VCaP (cell line): ENCODE results near the gene CNOT9.
A peak's percentile ranks its signal among the peaks of the same experiment; 100 is the strongest.

Source experiments
- H3K27ac ChIP-seq: fragments of 450-650 bp; 2 replicates; pipeline ENCODE4 v1.5.1; 2017
- TF ChIP-seq, protein P1 (sequence below): fragments of 450-650 bp; conservative IDR thresholded peaks from 2 replicates; pipeline ENCODE4 v1.5.1; 2017; ENCODE audit warnings: mild to moderate bottlenecking, moderate library complexity

Gene CNOT9

DNA sequence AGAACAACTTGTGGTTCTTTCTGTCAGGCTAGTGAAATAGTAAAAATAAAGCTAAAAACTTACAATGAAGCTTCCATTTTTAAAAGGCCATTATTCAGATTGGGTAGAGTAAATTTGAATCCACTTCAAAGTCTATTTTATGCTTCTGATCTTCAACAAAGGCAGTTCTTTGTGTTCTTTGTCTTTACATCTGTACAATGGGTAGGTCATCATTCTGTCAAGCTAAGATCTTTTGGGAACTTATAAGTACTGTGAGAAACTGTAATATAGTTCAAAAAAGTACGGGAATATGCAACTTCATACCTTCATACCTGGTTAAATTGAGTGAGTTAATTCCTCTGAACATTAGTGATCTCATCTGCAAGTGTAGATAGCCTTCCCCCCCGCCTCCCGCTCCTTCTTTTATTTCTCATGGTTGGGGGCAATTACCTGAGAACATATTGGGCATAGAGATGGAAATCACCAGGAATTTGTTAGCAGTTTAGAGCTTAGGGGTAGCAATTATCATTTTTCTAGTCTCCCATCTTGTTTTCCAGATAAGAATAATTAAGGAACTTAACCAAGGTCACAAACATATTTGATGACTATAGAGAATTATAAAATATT lies 9.7 kb downstream of the CNOT9 start:
- no peak overlapping the region for H3K27ac ChIP-seq
- TF ChIP-seq, protein P1, sequence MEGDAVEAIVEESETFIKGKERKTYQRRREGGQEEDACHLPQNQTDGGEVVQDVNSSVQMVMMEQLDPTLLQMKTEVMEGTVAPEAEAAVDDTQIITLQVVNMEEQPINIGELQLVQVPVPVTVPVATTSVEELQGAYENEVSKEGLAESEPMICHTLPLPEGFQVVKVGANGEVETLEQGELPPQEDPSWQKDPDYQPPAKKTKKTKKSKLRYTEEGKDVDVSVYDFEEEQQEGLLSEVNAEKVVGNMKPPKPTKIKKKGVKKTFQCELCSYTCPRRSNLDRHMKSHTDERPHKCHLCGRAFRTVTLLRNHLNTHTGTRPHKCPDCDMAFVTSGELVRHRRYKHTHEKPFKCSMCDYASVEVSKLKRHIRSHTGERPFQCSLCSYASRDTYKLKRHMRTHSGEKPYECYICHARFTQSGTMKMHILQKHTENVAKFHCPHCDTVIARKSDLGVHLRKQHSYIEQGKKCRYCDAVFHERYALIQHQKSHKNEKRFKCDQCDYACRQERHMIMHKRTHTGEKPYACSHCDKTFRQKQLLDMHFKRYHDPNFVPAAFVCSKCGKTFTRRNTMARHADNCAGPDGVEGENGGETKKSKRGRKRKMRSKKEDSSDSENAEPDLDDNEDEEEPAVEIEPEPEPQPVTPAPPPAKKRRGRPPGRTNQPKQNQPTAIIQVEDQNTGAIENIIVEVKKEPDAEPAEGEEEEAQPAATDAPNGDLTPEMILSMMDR = no peak

GRCh38 chr2:218582076-218582475 lies 13.4 kb downstream of the CNOT9 start:
- TF ChIP-seq, protein P1 = no peak
- H3K27ac ChIP-seq = no peak overlapping the region

GRCh38 chr2:218583983-218584850 lies 15.6 kb downstream of the CNOT9 start:
- TF ChIP-seq, protein P1 = 0 out of 2 replicates have a peak, but pooled peaks have one; percentile 18
- no peak overlapping the region for H3K27ac ChIP-seq

- TF ChIP-seq, protein P1 = no peak
- no peak overlapping the region for H3K27ac ChIP-seq
These were observed 16.9 kb downstream of the CNOT9 start for GRCh38 chr2:218585541-218585940.

DNA sequence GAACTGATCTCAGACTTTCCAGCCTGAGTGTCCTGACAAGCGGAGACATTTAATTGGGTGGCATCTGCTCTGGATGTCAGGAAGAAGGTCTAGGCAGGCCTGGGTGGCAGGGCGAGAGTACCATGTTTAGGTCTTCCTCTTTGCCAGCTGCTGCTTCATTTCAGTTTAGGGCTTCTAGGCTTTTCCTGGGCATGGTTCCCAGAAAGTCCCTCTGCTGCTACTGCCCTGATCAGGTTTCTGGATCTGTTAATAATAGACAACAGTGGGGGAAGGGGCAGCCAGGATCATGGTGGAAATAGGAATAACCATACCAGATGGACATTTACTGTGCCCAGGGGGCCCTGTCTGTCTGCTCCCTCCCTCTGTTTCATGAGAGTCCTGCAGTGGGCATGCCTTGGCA lies 36.8 kb downstream of the CNOT9 start:
- TF ChIP-seq, protein P1 = no peak
- peak overlapping the region; percentile 14; the same call in 1 of the 2 replicates for H3K27ac ChIP-seq

GRCh38 chr2:218607436-218608115 lies 38.9 kb downstream of the CNOT9 start, which contains the start of gene PLCD4:
Gene PLCD4, plus strand, starts transcription at chr2:218607899. Its CDS starts 7,841 bp downstream, at chr2:218615740.
- TF ChIP-seq, protein P1 = no peak
- H3K27ac ChIP-seq = no peak within 1 kb of the TSS

- TF ChIP-seq, protein P1 = no peak
- H3K27ac ChIP-seq = no peak overlapping the region
These were observed 47.3 kb downstream of the CNOT9 start for GRCh38 chr2:218615868-218616315.
